HG03280 (cell line): ENCODE measurements around the gene SUMO3.

Source experiments
- ATAC-seq: cut with Tn5 transposase; IDR thresholded peaks from one replicate; pipeline ENCODE4 v1.9.1; 2021; ENCODE audit warnings: mild to moderate bottlenecking, moderate library complexity; ENCODE audit not compliant: unreplicated experiment

SUMO3 gene

GRCh38 chr21:44762221-44763049 is 55.4 kb downstream of the SUMO3 start:
- no peak for ATAC-seq

GRCh38 chr21:44761747-44762208 is 56.1 kb downstream of the SUMO3 start:
- ATAC-seq, result no peak

GRCh38 chr21:44761011-44761729 is 56.7 kb downstream of the SUMO3 start:
- ATAC-seq, result no peak

GRCh38 chr21:44760376-44760775 is 57.5 kb downstream of the SUMO3 start:
- no peak for ATAC-seq

GRCh38 chr21:44759628-44760285 is 58.1 kb downstream of the SUMO3 start:
- ATAC-seq, result no peak

- ATAC-seq, result no peak
Observed at GRCh38 chr21:44758781-44759627, 58.9 kb downstream of the SUMO3 start.

GRCh38 chr21:44758141-44758561 is 59.7 kb downstream of the SUMO3 start:
- no peak for ATAC-seq

GRCh38 chr21:44757731-44758130 is 60.1 kb downstream of the SUMO3 start:
- no peak for ATAC-seq

- ATAC-seq, result no peak
Observed at GRCh38 chr21:44756423-44757185, 61.3 kb downstream of the SUMO3 start.
